ENCODE results near the gene ZNF669. TPM values are rescaled to one million over a fixed set of nuclear protein-coding genes. Genes with fewer than 3 reads are reported as not detected.
"Not testable (repeated sequence)": the region's sequence is repeated elsewhere in the genome, so short reads cannot be mapped to it uniquely, and the experiment has no call there.

Gene ZNF669
- total RNA-seq, 1 experiment from 2014 or later = 5.3 TPM

DNA sequence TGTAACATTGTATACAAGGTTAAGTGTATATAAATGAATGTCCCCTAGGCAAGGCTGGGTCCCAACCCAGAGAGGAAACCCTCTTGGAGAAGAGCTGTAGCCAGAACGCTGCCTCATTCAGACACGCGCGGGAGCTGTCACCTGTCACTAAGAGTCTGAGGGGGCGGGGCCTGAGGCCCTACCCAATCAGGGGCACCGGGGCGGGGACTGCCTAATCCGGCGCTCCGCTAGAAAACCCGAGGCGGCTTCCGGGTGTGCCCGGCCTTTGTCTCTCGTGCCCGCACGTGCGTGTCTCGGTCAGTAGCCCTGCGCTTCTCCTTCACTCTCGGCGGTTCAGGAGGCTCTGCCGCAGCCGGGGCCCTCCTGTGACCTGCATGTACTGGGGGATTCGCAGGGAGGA is 22.0 kb upstream of the ZNF669 start:
- H3K79me2 ChIP-seq (ENCODE audit: low read depth); BruUV-seq (replicated peaks); CTCF ChIA-PET; H3K27ac ChIP-seq; H2AFZ ChIP-seq; H3K4me3 ChIP-seq; DNase-seq; H3K9me3 ChIP-seq (ENCODE audit: insufficient read depth, low read depth); H3K9me2 ChIP-seq (ENCODE audit: insufficient read depth); H3K27me3 ChIP-seq (ENCODE audit: insufficient read depth, low read depth); H4K20me1 ChIP-seq (ENCODE audit: insufficient read depth); H3F3A ChIP-seq (ENCODE audit: insufficient read depth, low read depth); H3K36me3 ChIP-seq (ENCODE audit: low read depth); H3K4me2 ChIP-seq; H3K4me1 ChIP-seq (replicated peaks; ENCODE audit: insufficient read depth); POLR2A ChIA-PET (ENCODE audit: unreplicated experiment); intact Hi-C loops (cut with micrococcal nuclease; ENCODE audit: unreplicated experiment): not testable (repeated sequence)

DNA sequence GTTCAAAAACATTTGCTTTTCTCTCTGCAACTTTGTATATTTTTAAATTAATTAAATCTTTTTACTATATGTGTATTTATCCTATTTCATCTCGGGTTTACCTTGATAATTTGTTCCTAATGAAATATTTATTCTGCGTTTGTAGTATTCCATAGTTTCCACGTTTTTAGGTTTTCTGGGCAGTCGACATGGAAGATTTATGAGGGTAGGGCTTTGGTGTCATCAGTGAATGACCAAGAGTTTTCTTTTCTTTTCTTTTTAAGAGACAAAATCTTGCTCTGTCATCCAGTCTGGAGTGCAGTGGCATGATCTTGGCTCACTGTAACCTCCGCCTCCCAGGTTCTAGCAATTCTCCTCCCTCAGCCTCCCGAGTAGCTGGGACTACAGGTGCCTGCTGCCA is 17.2 kb upstream of the ZNF669 start:
- H3K27me3 ChIP-seq (ENCODE audit: insufficient read depth, low read depth) = no peaks in the 10 kb centered on the region
- no peaks in the 10 kb centered on the region for H3F3A ChIP-seq (ENCODE audit: insufficient read depth, low read depth)
- TF ChIP-seq, protein P1, sequence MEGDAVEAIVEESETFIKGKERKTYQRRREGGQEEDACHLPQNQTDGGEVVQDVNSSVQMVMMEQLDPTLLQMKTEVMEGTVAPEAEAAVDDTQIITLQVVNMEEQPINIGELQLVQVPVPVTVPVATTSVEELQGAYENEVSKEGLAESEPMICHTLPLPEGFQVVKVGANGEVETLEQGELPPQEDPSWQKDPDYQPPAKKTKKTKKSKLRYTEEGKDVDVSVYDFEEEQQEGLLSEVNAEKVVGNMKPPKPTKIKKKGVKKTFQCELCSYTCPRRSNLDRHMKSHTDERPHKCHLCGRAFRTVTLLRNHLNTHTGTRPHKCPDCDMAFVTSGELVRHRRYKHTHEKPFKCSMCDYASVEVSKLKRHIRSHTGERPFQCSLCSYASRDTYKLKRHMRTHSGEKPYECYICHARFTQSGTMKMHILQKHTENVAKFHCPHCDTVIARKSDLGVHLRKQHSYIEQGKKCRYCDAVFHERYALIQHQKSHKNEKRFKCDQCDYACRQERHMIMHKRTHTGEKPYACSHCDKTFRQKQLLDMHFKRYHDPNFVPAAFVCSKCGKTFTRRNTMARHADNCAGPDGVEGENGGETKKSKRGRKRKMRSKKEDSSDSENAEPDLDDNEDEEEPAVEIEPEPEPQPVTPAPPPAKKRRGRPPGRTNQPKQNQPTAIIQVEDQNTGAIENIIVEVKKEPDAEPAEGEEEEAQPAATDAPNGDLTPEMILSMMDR (conservative IDR thresholded peaks at IDR 0.05) = no peak
- no peak for TF ChIP-seq EZH2 (IDR thresholded peaks at IDR 0.05; ENCODE audit: low read depth)
- H3K4me1 ChIP-seq (replicated peaks; ENCODE audit: insufficient read depth) = no peaks in the 10 kb centered on the region
- POLR2A ChIA-PET (ENCODE audit: unreplicated experiment) = no interaction called here
- H2AFZ ChIP-seq = no peak overlapping the region
- no peaks in the 10 kb centered on the region for H3K36me3 ChIP-seq (ENCODE audit: low read depth)
- H4K20me1 ChIP-seq (ENCODE audit: insufficient read depth) = no peaks in the 10 kb centered on the region
- H3K79me2 ChIP-seq (ENCODE audit: low read depth) = no peaks in the 10 kb centered on the region
- no peak overlapping the region for H3K4me2 ChIP-seq
- intact Hi-C loops (cut with micrococcal nuclease; ENCODE audit: unreplicated experiment) = no loop called here
- H3K4me3 ChIP-seq = no peak overlapping the region
- no TSS peak for BruUV-seq (replicated peaks)
- no peak overlapping the region for H3K27ac ChIP-seq
- no peak for DNase-seq
- no peaks in the 10 kb centered on the region for H3K9me3 ChIP-seq (ENCODE audit: insufficient read depth, low read depth)
- CTCF ChIA-PET = no interaction called here
- no peaks in the 10 kb centered on the region for H3K9me2 ChIP-seq (ENCODE audit: insufficient read depth)

DNA sequence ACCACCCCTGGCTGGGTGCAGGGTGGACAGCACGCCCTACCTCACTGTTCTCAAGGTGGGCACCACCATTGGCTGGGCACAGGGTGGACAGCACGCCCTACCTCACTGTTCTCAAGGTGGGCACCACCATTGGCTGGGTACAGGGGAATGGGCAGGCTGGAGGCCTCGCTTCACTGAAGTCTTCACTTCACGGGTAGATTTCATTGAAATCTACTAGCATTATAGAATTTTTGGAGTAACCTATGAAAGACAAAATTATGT is 16.2 kb upstream of the ZNF669 start:
- H2AFZ ChIP-seq; POLR2A ChIA-PET (ENCODE audit: unreplicated experiment): not testable (repeated sequence)

GRCh38 chr1:247119600-247120407 is 15.6 kb upstream of the ZNF669 start:
- BruUV-seq (replicated peaks) = no TSS peak
- Histone ChIP-seq H3K9me3 (ENCODE audit: insufficient read depth, low read depth) (no peaks in the 10 kb centered on the region), H3F3A (ENCODE audit: insufficient read depth, low read depth) (no peaks in the 10 kb centered on the region), H3K36me3 (ENCODE audit: low read depth) (no peaks in the 10 kb centered on the region), H3K4me2 (no peak overlapping the region), H3K79me2 (ENCODE audit: low read depth) (no peaks in the 10 kb centered on the region), H4K20me1 (ENCODE audit: insufficient read depth) (no peaks in the 10 kb centered on the region), H3K27me3 (ENCODE audit: insufficient read depth, low read depth) (no peaks in the 10 kb centered on the region), H3K4me3 (no peak overlapping the region), H3K27ac (no peak overlapping the region), H3K9me2 (ENCODE audit: insufficient read depth) (no peaks in the 10 kb centered on the region), H3K4me1 (replicated peaks; ENCODE audit: insufficient read depth) (no peaks in the 10 kb centered on the region), H2AFZ (no peak overlapping the region)
- ChIA-PET CTCF (no interaction called here), POLR2A (ENCODE audit: unreplicated experiment) (no interaction called here)
- intact Hi-C loops (cut with micrococcal nuclease; ENCODE audit: unreplicated experiment) = no loop called here
- DNase-seq = no peak
- TF ChIP-seq, protein P1 (conservative IDR thresholded peaks at IDR 0.05) = no peak
- no peak for TF ChIP-seq EZH2 (IDR thresholded peaks at IDR 0.05; ENCODE audit: low read depth)

More for the DNA sequence above, 16.2 kb upstream of the ZNF669 start:
- H3K9me3 ChIP-seq (ENCODE audit: insufficient read depth, low read depth); H3K27me3 ChIP-seq (ENCODE audit: insufficient read depth, low read depth); DNase-seq; BruUV-seq (replicated peaks); H3K27ac ChIP-seq; H3K4me3 ChIP-seq; H3K9me2 ChIP-seq (ENCODE audit: insufficient read depth); H3F3A ChIP-seq (ENCODE audit: insufficient read depth, low read depth); intact Hi-C loops (cut with micrococcal nuclease; ENCODE audit: unreplicated experiment); H3K4me2 ChIP-seq; CTCF ChIA-PET; H3K36me3 ChIP-seq (ENCODE audit: low read depth); H4K20me1 ChIP-seq (ENCODE audit: insufficient read depth); H3K4me1 ChIP-seq (replicated peaks; ENCODE audit: insufficient read depth); H3K79me2 ChIP-seq (ENCODE audit: low read depth): not testable (repeated sequence)
